Activated CD4-positive, alpha-beta T cell treated with anti-CD3 and anti-CD28 coated beads for 1 hour (primary cell): Measurements from ENCODE around the gene CDK16.
"Not testable (repeated sequence)": the region's sequence is repeated elsewhere in the genome, so short reads cannot be mapped to it uniquely, and the experiment has no call there.

ENCODE experiments used
- DNase-seq: peaks from one replicate; pipeline ENCODE4 v3.0.0-alpha.2; 2020

CDK16 gene

GRCh38 chrX:47257620-47258019 is 39.1 kb downstream of the CDK16 start:
- not testable (repeated sequence) for DNase-seq

- no peak for DNase-seq
Measured at GRCh38 chrX:47264483-47265173, 46.1 kb downstream of the CDK16 start.

- no peak for DNase-seq
Measured at GRCh38 chrX:47266643-47267042, 48.2 kb downstream of the CDK16 start.

DNA sequence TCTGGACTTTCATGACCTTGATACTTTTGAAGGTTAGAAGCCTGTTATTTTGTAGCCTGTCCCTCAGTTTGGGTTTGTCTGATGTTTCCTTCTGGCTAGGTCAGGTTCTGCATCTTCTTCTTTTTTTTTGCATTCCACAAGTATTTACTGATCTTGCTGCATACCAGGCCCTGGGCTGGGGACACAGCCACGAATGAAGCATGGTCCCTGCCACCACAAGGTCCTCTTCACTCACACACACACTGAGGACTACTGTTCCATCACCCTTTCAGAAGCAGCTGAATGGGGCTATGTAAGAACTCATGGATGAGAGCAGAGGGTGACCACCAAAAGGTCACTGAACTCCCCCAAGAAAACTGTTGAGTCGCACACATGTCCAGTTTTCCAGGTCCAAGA is 53.5 kb downstream of the CDK16 start:
- DNase-seq = no peak

DNA sequence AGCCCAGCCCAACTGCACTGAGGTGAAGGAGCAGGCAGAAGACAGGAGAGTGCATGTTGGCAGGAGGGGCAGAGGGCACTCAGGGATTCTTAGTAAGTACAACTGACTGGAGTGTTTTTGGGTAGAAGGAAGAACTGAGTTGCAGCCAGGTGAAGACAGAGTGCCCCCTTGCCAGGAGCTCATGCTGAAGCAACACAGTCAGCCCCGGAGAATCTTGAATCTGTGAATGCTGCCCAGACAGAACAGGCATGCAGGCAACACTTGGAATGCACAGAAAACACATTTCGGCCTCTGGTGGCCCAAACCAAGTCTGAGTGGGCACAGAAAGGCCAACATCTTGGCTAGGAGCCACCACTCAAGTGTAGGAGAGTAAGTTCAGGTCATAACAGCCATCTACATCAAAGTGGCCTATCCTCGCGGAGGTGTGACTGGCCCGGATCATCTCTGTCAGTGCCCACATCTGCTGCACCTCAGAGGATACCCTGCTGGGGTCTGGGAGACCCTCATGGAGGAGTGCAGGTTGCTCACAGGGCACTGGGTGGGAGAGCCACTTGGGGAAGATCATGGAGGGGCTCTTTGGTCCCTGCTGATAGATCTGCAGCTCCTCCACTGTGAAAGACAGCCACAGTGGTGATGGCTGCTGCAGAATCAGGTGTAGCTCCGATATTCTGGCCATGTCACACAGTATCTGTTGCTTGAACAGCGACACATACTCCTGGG is 54.7 kb downstream of the CDK16 start:
- no peak for DNase-seq

DNA sequence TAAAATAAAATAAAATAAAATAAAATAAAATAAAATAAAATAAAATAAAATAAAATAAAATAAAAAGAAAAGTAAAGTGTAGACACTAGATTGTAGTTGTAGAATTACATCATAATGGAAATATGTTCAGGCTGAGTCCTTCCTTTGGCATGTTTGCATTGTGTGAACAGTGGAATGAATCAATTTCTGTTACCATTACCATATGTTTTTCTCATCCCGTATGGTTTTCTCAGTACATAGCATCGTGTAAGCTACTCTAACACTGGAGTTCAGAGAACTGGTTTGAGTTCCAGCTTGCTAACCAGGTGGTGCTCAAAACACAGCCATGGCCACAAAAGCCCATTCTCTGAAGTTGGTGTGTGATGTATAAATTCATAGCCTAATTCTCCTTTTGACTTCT is 60.2 kb downstream of the CDK16 start:
- no peak for DNase-seq
